ENCODE results near the gene CD79B.

GRCh38 chr17:63937319-63937718 is 5.2 kb upstream of the CD79B start:
- TF ChIP-seq CTCF (conservative IDR thresholded peaks at IDR 0.05; ENCODE audit: low read depth, low read length) (no peak), EZH2phosphoT487 (IDR thresholded peaks at IDR 0.05; ENCODE audit: borderline replicate concordance, low read length) (no peak)

All from PC-3 (cell line).